ENCODE results near the gene LARGE1.

Gene LARGE1

DNA sequence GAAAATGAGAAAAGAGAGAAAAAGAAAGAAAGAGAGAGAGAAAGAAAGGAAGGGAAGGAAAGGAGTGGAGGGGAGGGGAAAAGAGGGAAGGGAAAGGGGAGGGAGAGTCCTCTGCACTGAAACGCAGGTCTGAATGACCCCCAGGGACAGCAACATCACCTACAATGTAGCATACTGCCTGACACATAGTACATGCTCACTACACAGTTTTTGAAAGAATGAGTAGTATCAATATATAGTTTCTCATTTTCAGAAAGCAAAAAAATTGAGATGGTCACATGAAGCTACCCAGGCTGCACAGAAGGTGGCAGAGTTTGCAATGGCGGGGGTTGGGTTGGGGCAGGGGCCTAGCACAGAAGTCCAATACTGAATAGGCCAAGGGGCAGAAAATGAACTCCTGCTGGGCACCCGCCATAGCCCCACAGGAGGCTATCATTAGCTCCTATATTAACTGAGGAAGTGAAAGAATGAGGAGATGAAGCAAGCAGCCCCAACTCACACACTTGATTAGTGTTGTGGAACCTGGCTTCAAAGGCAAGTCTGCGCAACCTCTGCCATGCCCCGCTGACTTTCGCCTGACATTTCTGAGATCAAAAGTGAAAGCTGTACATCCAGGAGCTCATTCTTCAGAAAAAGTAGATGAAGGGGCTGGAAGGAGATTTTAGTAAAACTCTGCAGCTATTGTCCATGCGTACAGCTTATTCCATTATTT is 620.9 kb downstream of the LARGE1 start:
- H3K36me3 ChIP-seq (replicated peaks) = no peaks in the 10 kb centered on the region
- TF ChIP-seq, protein P1, sequence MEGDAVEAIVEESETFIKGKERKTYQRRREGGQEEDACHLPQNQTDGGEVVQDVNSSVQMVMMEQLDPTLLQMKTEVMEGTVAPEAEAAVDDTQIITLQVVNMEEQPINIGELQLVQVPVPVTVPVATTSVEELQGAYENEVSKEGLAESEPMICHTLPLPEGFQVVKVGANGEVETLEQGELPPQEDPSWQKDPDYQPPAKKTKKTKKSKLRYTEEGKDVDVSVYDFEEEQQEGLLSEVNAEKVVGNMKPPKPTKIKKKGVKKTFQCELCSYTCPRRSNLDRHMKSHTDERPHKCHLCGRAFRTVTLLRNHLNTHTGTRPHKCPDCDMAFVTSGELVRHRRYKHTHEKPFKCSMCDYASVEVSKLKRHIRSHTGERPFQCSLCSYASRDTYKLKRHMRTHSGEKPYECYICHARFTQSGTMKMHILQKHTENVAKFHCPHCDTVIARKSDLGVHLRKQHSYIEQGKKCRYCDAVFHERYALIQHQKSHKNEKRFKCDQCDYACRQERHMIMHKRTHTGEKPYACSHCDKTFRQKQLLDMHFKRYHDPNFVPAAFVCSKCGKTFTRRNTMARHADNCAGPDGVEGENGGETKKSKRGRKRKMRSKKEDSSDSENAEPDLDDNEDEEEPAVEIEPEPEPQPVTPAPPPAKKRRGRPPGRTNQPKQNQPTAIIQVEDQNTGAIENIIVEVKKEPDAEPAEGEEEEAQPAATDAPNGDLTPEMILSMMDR (IDR thresholded peaks at IDR 0.05; ENCODE audit: low read depth, low read length, missing control alignments) = peak; percentile 18
- H3K27me3 ChIP-seq (replicated peaks) = no peaks in the 10 kb centered on the region
- H3K4me3 ChIP-seq (ENCODE audit: low read depth, low read length) = no peak overlapping the region
- in situ Hi-C loops (cut with HindIII; ENCODE audit: low pct_ligation_motif_present, low sequenced_read_pairs) = no loop called here
- DNase-seq = no peak
- H3K27ac ChIP-seq = no peak overlapping the region

DNA sequence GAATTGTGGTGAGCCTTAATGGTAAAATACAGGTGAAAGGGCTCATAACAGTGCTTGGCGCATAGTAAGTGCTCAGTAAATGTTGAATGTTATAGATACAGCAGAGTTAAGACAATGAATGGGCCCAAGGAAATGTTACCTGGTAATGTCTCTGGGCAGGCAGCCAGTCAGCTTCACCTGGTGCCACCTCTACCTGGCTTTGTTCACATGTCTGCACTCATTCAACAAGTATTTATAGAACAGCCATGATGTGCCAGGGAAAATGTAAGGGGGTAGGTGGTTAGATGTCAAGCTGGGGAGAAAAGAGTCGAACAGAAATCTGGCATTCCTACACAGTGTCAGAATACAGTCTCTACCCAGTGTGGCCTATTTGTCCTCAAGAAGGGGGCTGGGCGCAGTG is 623.3 kb downstream of the LARGE1 start:
- Histone ChIP-seq H3K4me3 (ENCODE audit: low read depth, low read length) (no peak overlapping the region), H3K27me3 (replicated peaks) (no peaks in the 10 kb centered on the region), H3K36me3 (replicated peaks) (no peaks in the 10 kb centered on the region), H3K27ac (no peak overlapping the region)
- in situ Hi-C loops (cut with HindIII; ENCODE audit: low pct_ligation_motif_present, low sequenced_read_pairs) = no loop called here
- TF ChIP-seq, protein P1 (IDR thresholded peaks at IDR 0.05; ENCODE audit: low read depth, low read length, missing control alignments) = no peak
- no peak for DNase-seq

DNA sequence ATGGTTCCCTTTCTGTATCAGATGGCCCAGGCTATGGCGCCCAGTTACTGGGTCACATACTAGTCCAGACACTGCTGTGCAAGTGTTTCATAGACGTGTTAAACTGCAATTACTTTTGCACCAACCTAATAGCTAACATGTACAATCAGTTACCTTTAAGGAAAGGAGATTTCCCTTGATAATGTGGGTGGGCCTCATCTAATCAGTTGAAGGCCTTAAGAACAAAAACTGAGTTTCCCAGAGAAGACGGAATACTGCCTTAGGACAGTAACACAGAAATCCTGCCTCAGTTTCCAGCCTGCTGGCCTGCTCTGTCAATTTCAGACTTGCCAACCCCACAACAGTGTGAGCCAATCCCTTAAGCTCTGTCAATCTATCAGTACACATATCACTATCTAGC is 632.2 kb downstream of the LARGE1 start:
- in situ Hi-C loops (cut with HindIII; ENCODE audit: low pct_ligation_motif_present, low sequenced_read_pairs) = no loop called here
- Histone ChIP-seq H3K27me3 (replicated peaks) (no peaks in the 10 kb centered on the region), H3K27ac (no peak overlapping the region), H3K4me3 (ENCODE audit: low read depth, low read length) (no peak overlapping the region), H3K36me3 (replicated peaks) (no peaks in the 10 kb centered on the region)
- DNase-seq = no peak
- TF ChIP-seq, protein P1 (IDR thresholded peaks at IDR 0.05; ENCODE audit: low read depth, low read length, missing control alignments) = no peak

DNA sequence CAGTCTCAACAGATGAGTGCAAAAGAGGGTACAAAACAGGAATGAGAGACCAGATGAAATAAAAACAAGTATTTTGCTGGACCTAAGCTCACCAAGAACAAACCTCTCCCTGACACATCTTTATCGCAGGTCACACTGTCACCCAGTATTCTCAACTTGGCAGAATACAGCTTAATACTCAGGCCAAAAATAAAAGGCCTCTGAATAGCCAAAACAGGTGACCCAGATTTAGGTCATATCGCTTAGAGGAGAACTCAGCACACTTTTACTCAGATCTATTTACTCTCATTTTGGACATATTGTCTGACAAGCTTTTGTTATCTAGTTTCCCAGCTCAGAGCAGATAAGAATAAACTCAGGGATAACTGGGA is 645.2 kb downstream of the LARGE1 start:
- H3K36me3 ChIP-seq (replicated peaks) = no peaks in the 10 kb centered on the region
- TF ChIP-seq, protein P1 (IDR thresholded peaks at IDR 0.05; ENCODE audit: low read depth, low read length, missing control alignments) = no peak
- no peak for DNase-seq
- H3K27ac ChIP-seq = no peak overlapping the region
- H3K4me3 ChIP-seq (ENCODE audit: low read depth, low read length) = no peak overlapping the region
- in situ Hi-C loops (cut with HindIII; ENCODE audit: low pct_ligation_motif_present, low sequenced_read_pairs) = no loop called here
- no peaks in the 10 kb centered on the region for H3K27me3 ChIP-seq (replicated peaks)

DNA sequence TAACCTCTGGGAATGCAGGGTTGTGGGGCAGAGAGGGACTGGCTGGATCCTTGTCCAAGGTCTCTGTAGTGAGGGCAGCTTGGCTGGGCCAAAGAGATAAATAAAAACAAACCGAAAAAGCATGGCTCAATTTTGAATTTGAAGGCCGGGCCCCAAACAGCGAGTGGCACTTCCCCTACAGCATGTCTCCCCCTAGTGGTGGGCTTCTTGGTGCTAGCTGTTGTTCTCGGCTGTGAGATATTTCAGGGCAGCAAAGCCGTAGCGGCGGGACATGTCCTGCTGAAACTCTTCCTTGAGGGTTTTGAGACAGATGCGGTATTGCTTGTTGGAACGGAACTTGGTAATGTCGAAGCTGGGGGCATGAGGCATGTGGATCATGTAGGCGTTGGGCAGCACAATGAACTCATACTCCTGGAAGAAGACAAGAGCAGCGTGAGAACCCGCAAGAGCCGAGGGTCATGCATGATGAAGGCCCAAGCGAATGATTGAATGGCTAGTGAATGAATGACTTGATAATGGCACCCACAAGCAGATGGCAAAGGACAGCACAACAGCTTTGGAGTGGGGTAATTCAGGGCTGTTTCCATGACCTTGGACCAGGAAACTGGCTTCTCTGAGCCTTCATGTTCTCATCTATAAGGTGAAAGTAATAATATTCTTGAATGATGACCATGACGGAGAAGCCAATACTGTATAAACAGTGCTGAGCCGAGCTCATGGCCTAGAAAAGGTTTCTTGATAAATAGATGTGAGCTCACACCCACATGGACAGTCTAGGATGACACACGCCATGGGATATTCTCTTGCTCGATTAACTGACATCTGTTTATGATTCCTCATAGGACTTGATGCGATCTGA is 645.8 kb downstream of the LARGE1 start:
- no peak overlapping the region for H3K27ac ChIP-seq
- in situ Hi-C loops (cut with HindIII; ENCODE audit: low pct_ligation_motif_present, low sequenced_read_pairs) = no loop called here
- H3K4me3 ChIP-seq (ENCODE audit: low read depth, low read length) = no peak overlapping the region
- H3K27me3 ChIP-seq (replicated peaks) = no peaks in the 10 kb centered on the region
- TF ChIP-seq, protein P1 (IDR thresholded peaks at IDR 0.05; ENCODE audit: low read depth, low read length, missing control alignments) = peak; percentile 59
- DNase-seq = no peak
- no peaks in the 10 kb centered on the region for H3K36me3 ChIP-seq (replicated peaks)

All from brain microvascular endothelial cell (primary cell).